Endothelial cell of umbilical vein (primary cell): Measurements from ENCODE around the gene FGD5. TPM values are rescaled to one million over a fixed set of nuclear protein-coding genes. Genes with fewer than 3 reads are reported as not detected.

ENCODE experiments used
- BruUV-seq: library from RNA; stranded (reverse); fragments of 400-500 nt; replicated peaks from 2 replicates; lab custom pipeline; 2021; lab: Mats Ljungman, UMichigan
- CTCF ChIA-PET: fragments of 300-600, 350-600 bp; sonication (Branson Sonifier 250); formaldehyde crosslinking; loops from one replicate; lab custom pipeline; 2021; ENCODE audit warnings: antibody characterized with exemption, inconsistent platforms; lab: Charles Lee
- POLR2A ChIA-PET: fragments of 300-600, 350-600 bp; sonication (Branson Sonifier 250); formaldehyde crosslinking; loops from one replicate; lab custom pipeline; 2021; ENCODE audit warnings: antibody characterized with exemption, inconsistent platforms; lab: Charles Lee
- DNase-seq: peaks from one replicate; pipeline ENCODE4 v3.0.0-alpha.2; 2011; ENCODE audit warnings: low read depth, low spot score
- FAIRE-seq: peaks from 2 replicates; lab custom pipeline; 2011; peaks lifted over from hg19 to GRCh38; lab: Jason Lieb, UNC
- H2AFZ ChIP-seq: 2 replicates; pipeline ENCODE4 v1.6.0; 2012; ENCODE audit warnings: low read depth, low read length, control low read depth, inconsistent platforms
- H3K27ac ChIP-seq: 2 replicates; pipeline ENCODE4 v1.5.1; 2011; ENCODE audit warnings: low read depth, mild to moderate bottlenecking, control low read depth, low read length, moderate library complexity; ENCODE audit not compliant: insufficient read depth
- H3K27me3 ChIP-seq, 2 experiments: 2 replicates each; pipeline versions ENCODE4 v1.6.0 to v1.6.1; 2011; ENCODE audit warnings: low read length in 2 of 2, mixed read lengths in 1 of 2; ENCODE audit not compliant: control insufficient read depth in 2 of 2, insufficient read depth in 2 of 2
- H3K36me3 ChIP-seq, 2 experiments: 2 replicates in 1 of 2; 3 replicates in 1 of 2; pipeline ENCODE4 v1.5.1; 2011; ENCODE audit warnings: low read length in 2 of 2, mild to moderate bottlenecking in 1 of 2, moderate library complexity in 1 of 2; ENCODE audit not compliant: control insufficient read depth in 2 of 2, insufficient read depth in 2 of 2; ENCODE audit errors: extremely low read depth in 1 of 2
- H3K4me1 ChIP-seq: 3 replicates; pipeline ENCODE4 v1.5.1; 2011; ENCODE audit warnings: mild to moderate bottlenecking, low read length; ENCODE audit not compliant: control insufficient read depth, insufficient read depth; ENCODE audit errors: extremely low read depth
- H3K4me2 ChIP-seq: 2 replicates; pipeline ENCODE4 v1.6.1; 2011; ENCODE audit warnings: low read length, control low read depth, mixed read lengths; ENCODE audit not compliant: insufficient read depth
- H3K4me3 ChIP-seq, 3 experiments: fragments of 200-600 bp in 1 of 3; sonication (generic), shearing (Covaris generic) in 1 of 3; replicated peaks in 1 of 3; 2 replicates each; pipeline ENCODE4 v1.5.1; 2011 to 2016; ENCODE audit warnings: control low read depth in 3 of 3, low read length in 3 of 3, mild to moderate bottlenecking in 2 of 3, inconsistent platforms in 1 of 3, low read depth in 1 of 3, moderate library complexity in 1 of 3; ENCODE audit not compliant: insufficient read depth in 1 of 3
- H3K79me2 ChIP-seq: 2 replicates; pipeline ENCODE4 v1.6.0; 2012; ENCODE audit warnings: low read length, inconsistent platforms; ENCODE audit not compliant: control insufficient read depth, insufficient read depth
- H3K9ac ChIP-seq: replicated peaks from 2 replicates; pipeline ENCODE3; 2011; ENCODE audit warnings: low read length, control low read depth; ENCODE audit not compliant: insufficient read depth; ENCODE audit errors: extremely low read depth
- H3K9me1 ChIP-seq: replicated peaks from 3 replicates; pipeline ENCODE4 v1.6.0; 2011; ENCODE audit warnings: mild to moderate bottlenecking, low read length; ENCODE audit not compliant: control insufficient read depth, insufficient read depth; ENCODE audit errors: extremely low read depth
- H3K9me3 ChIP-seq: replicated peaks from 2 replicates; pipeline ENCODE4 v1.5.1; 2012; ENCODE audit warnings: low read length, inconsistent platforms; ENCODE audit not compliant: control insufficient read depth, insufficient read depth
- H4K20me1 ChIP-seq: replicated peaks from 2 replicates; pipeline ENCODE3; 2011; ENCODE audit warnings: mild to moderate bottlenecking, low read length; ENCODE audit not compliant: control insufficient read depth, insufficient read depth; ENCODE audit errors: extremely low read depth
- CTCF ChIP-seq, 2 donors: IDR thresholded peaks; 1 replicate in 1 of 2; 2 replicates in 1 of 2; pipeline ENCODE4 v1.5.1; 2011; ENCODE audit warnings: low read length in 2 of 2, mild to moderate bottlenecking in 2 of 2, moderate library complexity in 2 of 2, control low read depth in 1 of 2, inconsistent platforms in 1 of 2, low read depth in 1 of 2; ENCODE audit not compliant: insufficient read depth in 1 of 2; ENCODE audit errors: extremely low read depth in 1 of 2
- EZH2 ChIP-seq: IDR thresholded peaks from 2 replicates; pipeline ENCODE4 v1.6.1; 2012; ENCODE audit warnings: borderline replicate concordance, low read depth, mild to moderate bottlenecking, moderate library complexity, low read length, inconsistent platforms; ENCODE audit not compliant: severe bottlenecking
- FOS ChIP-seq: IDR thresholded peaks from 2 replicates; pipeline ENCODE4 v1.6.1; 2011; ENCODE audit warnings: mild to moderate bottlenecking, low read length, moderate library complexity, borderline replicate concordance; ENCODE audit not compliant: insufficient read depth
- GATA2 ChIP-seq: IDR thresholded peaks from 2 replicates; pipeline ENCODE4 v1.7.0; 2011; ENCODE audit warnings: low read depth, mild to moderate bottlenecking, moderate library complexity, mixed read lengths, low read length; ENCODE audit not compliant: insufficient read length, insufficient read depth
- JUN ChIP-seq: IDR thresholded peaks from 2 replicates; pipeline ENCODE4 v1.6.1; 2011; ENCODE audit warnings: borderline replicate concordance, low read depth; ENCODE audit not compliant: insufficient read length, insufficient read depth
- MAX ChIP-seq: IDR thresholded peaks from 2 replicates; pipeline ENCODE4 v1.6.1; 2011; ENCODE audit not compliant: insufficient read depth, insufficient read length
- MYC ChIP-seq: IDR thresholded peaks from one replicate; pipeline ENCODE4 v1.6.1; 2011; ENCODE audit warnings: mild to moderate bottlenecking, low read depth, low read length
- POLR2A ChIP-seq: IDR thresholded peaks from 2 replicates; pipeline ENCODE4 v1.6.1; 2012; ENCODE audit warnings: low read depth, mild to moderate bottlenecking, control low read depth, low read length
- POLR2AphosphoS5 ChIP-seq: IDR thresholded peaks from 2 replicates; pipeline ENCODE4 v1.6.1; 2012; ENCODE audit warnings: low read depth, mild to moderate bottlenecking, control low read depth, low read length, moderate library complexity; ENCODE audit not compliant: insufficient read depth
- dilution Hi-C: fragments of 300-500 bp; cut with MboI; formaldehyde crosslinking; loops from one replicate; pipeline ENCODE4 v1.15.0; 2019; ENCODE audit warnings: low sequenced_read_pairs; ENCODE audit not compliant: extremely low pct_ligation_motif_present
- intact Hi-C: fragments of 100-400 bp; cut with micrococcal nuclease; formaldehyde crosslinking; loops from one replicate; pipeline ENCODE4 v1.10.0; 2022
- polyA plus RNA-seq, 4 experiments: library from polyadenylated mRNA; depleted of rRNA in 3 of 4; stranded (reverse) in 3 of 4; unstranded in 1 of 4; fragments of >200 nt; gene quantifications; 2 replicates each; pipeline versions ENCODE4 v1.2.1 to v1.2.3, GENCODE V29; 2011 to 2012; ENCODE audit warnings: missing spikeins in 1 of 4
- total RNA-seq: library from RNA; stranded (reverse); gene quantifications from 2 replicates; pipeline ENCODE4 v1.2.3, GENCODE V29; 2021

The FGD5 gene
- total and polyA plus RNA-seq, 2 donors (not counting 3 experiments of a cell fraction or from before 2014, with no cell fraction given), result 49.6 to 134 TPM

- POLR2A ChIA-PET, result no interaction called here
- H2AFZ ChIP-seq, result no peak overlapping the region
- no TSS peak for BruUV-seq
- no peak overlapping the region for H3K27ac ChIP-seq
- H3K9ac ChIP-seq, result no peak overlapping the region
- H3K27me3 ChIP-seq, result no peaks in the 10 kb centered on the region
- peaks cover 35% of the 10 kb centered on the region for H3K79me2 ChIP-seq
- peaks cover 3% of the 10 kb centered on the region for H4K20me1 ChIP-seq
- dilution Hi-C loops, result no loop called here
- H3K9me1 ChIP-seq, result no peaks in the 10 kb centered on the region
- peaks cover 9% of the 10 kb centered on the region for H3K4me1 ChIP-seq
- FAIRE-seq (no peak), DNase-seq (no peak)
- no peak for TF ChIP-seq POLR2A
- no peak for TF ChIP-seq GATA2
- no peak for TF ChIP-seq EZH2
- no peak for TF ChIP-seq FOS
- CTCF ChIA-PET, result no interaction called here
- H3K36me3 ChIP-seq, result peaks cover 7 to 12% of the 10 kb centered on the region in 2 experiments
- no peak overlapping the region for H3K4me2 ChIP-seq
- no peaks in the 10 kb centered on the region for H3K9me3 ChIP-seq
- intact Hi-C loops, result no loop called here
- no peak overlapping the region for H3K4me3 ChIP-seq
Measured at GRCh38 chr3:14892226-14892625, 73.5 kb downstream of the FGD5 start.

GRCh38 chr3:14894085-14894484 is 75.3 kb downstream of the FGD5 start:
- intact Hi-C loops (no loop called here), dilution Hi-C loops (no loop called here)
- Histone ChIP-seq H3K36me3 (peaks cover 11 to 27% of the 10 kb centered on the region in 2 experiments), H3K9me3 (no peaks in the 10 kb centered on the region), H3K9ac (no peak overlapping the region), H3K4me2 (no peak overlapping the region), H3K9me1 (no peaks in the 10 kb centered on the region), H3K4me3 (no peak overlapping the region), H3K27me3 (no peaks in the 10 kb centered on the region), H4K20me1 (peaks cover 3% of the 10 kb centered on the region), H3K79me2 (peaks cover 30% of the 10 kb centered on the region), H2AFZ (no peak overlapping the region), H3K27ac (no peak overlapping the region), H3K4me1 (peaks cover 9% of the 10 kb centered on the region)
- ChIA-PET CTCF (no interaction called here), POLR2A (no interaction called here)
- TF ChIP-seq GATA2 (no peak), MAX (no peak), FOS (no peak), JUN (no peak), POLR2AphosphoS5 (no peak), CTCF (IDR thresholded peaks at IDR 0.05; ENCODE audit: extremely low read depth in 1 of 2, insufficient read depth in 1 of 2, low read depth in 1 of 2, low read length in 2 of 2) (no peak), POLR2A (no peak), MYC (no peak), EZH2 (no peak)
- DNase-seq (no peak), FAIRE-seq (no peak)
- BruUV-seq, result no TSS peak
